ENCODE data around the gene PITPNC1.

GRCh38 chr17:67606896-67607604, 230.0 kb downstream of the PITPNC1 start:
- TF ChIP-seq CTCF (IDR thresholded peaks at IDR 0.05 in 4 of 5, conservative IDR thresholded peaks at IDR 0.05 in 1 of 5): no peak
- no peak for TF ChIP-seq POLR2A (IDR thresholded peaks at IDR 0.05)

Measured in gastrocnemius medialis (tissue), 4 donors.